ENCODE data around the gene ART5.
"Not testable (repeated sequence)": the region's sequence is repeated elsewhere in the genome, so short reads cannot be mapped to it uniquely, and the experiment has no call there.

The ART5 gene

GRCh38 chr11:3658252-3658651, 16.5 kb upstream of the ART5 start:
- no peak for DNase-seq (ENCODE audit: low read depth)

- DNase-seq (ENCODE audit: low read depth), result not testable (repeated sequence)
Measured at GRCh38 chr11:3657331-3657730, 15.5 kb upstream of the ART5 start.

GRCh38 chr11:3655547-3655946, 13.8 kb upstream of the ART5 start:
- DNase-seq (ENCODE audit: low read depth), result no peak

GRCh38 chr11:3652514-3652913, 10.7 kb upstream of the ART5 start:
- not testable (repeated sequence) for DNase-seq (ENCODE audit: low read depth)

- DNase-seq (ENCODE audit: low read depth), result not testable (repeated sequence)
Measured at GRCh38 chr11:3649374-3649773, 7.6 kb upstream of the ART5 start.

GRCh38 chr11:3648843-3649242, 7.1 kb upstream of the ART5 start:
- DNase-seq (ENCODE audit: low read depth), result not testable (repeated sequence)

- DNase-seq (ENCODE audit: low read depth), result no peak
Measured at GRCh38 chr11:3645552-3645951, 3.8 kb upstream of the ART5 start.

- no peak for DNase-seq (ENCODE audit: low read depth)
Measured at GRCh38 chr11:3644817-3645235, 3.0 kb upstream of the ART5 start, which contains the start of gene ART1. ART1 (plus strand) TSS chr11:3645128; CDS start chr11:3659214, 14,086 bp downstream.

- DNase-seq (ENCODE audit: low read depth), result not testable (repeated sequence)
Measured at GRCh38 chr11:3643102-3643546, 1.3 kb upstream of the ART5 start.

- DNase-seq (ENCODE audit: low read depth), result peak; percentile 67
Measured at GRCh38 chr11:3642071-3642951, 519 bp upstream of the ART5 start.

- DNase-seq (ENCODE audit: low read depth), result no peak
Measured at GRCh38 chr11:3641191-3641590, 601 bp downstream of the ART5 start.

GRCh38 chr11:3639841-3640240, 2.0 kb downstream of the ART5 start:
- DNase-seq (ENCODE audit: low read depth), result no peak

GRCh38 chr11:3638513-3638912, 3.3 kb downstream of the ART5 start:
- no peak for DNase-seq (ENCODE audit: low read depth)

- no peak for DNase-seq (ENCODE audit: low read depth)
Measured at GRCh38 chr11:3637201-3637600, 4.6 kb downstream of the ART5 start.

GRCh38 chr11:3635641-3636375, 6.0 kb downstream of the ART5 start:
- no peak for DNase-seq (ENCODE audit: low read depth)

- DNase-seq (ENCODE audit: low read depth), result no peak
Measured at GRCh38 chr11:3632070-3632660, 9.6 kb downstream of the ART5 start.

GRCh38 chr11:3631331-3631730, 10.5 kb downstream of the ART5 start:
- DNase-seq (ENCODE audit: low read depth), result no peak

- no peak for DNase-seq (ENCODE audit: low read depth)
Measured at GRCh38 chr11:3627291-3627690, 14.5 kb downstream of the ART5 start.

GRCh38 chr11:3626250-3626960, 15.4 kb downstream of the ART5 start:
- DNase-seq (ENCODE audit: low read depth), result no peak

GRCh38 chr11:3623767-3624458, 17.9 kb downstream of the ART5 start:
- DNase-seq (ENCODE audit: low read depth), result no peak

- no peak for DNase-seq (ENCODE audit: low read depth)
Measured at GRCh38 chr11:3623121-3623520, 18.7 kb downstream of the ART5 start.

All from activated T-helper 1 cell treated with Interleukin-2 at 50 U/mL for 16 hours (primary cell).